Stimulated activated CD8-positive, alpha-beta memory T cell treated with anti-CD3 and anti-CD28 coated beads, Interleukin-4, amount 100 ng/mL, for 24 hours (primary cell): ENCODE data around the gene MMP11.
"Not testable (repeated sequence)": the region's sequence is repeated elsewhere in the genome, so short reads cannot be mapped to it uniquely, and the experiment has no call there.

Experiments used
- DNase-seq: peaks from one replicate; pipeline ENCODE4 v3.0.0-alpha.2; 2020; ENCODE audit warnings: low read depth

Gene MMP11, protein sequence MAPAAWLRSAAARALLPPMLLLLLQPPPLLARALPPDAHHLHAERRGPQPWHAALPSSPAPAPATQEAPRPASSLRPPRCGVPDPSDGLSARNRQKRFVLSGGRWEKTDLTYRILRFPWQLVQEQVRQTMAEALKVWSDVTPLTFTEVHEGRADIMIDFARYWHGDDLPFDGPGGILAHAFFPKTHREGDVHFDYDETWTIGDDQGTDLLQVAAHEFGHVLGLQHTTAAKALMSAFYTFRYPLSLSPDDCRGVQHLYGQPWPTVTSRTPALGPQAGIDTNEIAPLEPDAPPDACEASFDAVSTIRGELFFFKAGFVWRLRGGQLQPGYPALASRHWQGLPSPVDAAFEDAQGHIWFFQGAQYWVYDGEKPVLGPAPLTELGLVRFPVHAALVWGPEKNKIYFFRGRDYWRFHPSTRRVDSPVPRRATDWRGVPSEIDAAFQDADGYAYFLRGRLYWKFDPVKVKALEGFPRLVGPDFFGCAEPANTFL

DNA sequence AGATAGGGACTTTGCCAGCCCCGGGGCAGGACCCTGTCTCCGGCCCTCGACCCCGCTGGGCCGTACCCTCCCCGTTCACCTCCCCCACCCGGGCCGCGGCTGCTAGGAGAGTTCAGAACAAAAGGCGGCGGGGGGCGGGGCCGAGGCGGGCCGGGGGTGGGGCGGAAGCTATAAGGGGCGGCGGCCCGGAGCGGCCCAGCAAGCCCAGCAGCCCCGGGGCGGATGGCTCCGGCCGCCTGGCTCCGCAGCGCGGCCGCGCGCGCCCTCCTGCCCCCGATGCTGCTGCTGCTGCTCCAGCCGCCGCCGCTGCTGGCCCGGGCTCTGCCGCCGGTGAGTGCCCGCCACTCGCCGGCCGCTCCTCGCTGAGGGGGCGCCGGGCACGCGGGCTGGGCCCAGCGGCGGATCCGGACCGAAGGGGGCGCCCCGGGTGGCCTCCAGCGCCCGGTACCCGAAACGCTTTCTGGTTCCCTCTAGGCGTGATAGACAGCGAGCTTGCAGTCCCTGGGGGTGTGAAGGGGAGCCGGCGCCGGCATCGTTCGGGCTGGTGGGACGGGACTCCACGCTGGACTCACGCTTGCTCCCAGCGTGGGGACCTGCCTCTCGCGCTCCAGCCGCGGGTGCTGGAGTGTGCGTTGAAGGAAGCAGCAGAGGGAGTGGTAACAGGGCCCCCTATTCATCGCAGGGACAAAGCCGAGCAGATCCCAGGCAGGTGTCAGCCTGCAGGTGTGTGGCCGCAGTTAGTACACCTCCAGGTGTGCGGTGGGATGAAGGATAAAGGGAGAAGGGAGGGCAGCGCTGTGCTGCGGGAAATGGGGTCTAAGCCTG, at the start of gene MMP11:
MMP11 (plus strand) TSS at position 201 of the 825 bp plus-strand sequence; CDS start at position 223, 22 bp downstream.
- peak; percentile 39 for DNase-seq

GRCh38 chr22:23728108-23728507, 44.5 kb upstream of the MMP11 start:
- not testable (repeated sequence) for DNase-seq

- DNase-seq, result no peak
Measured at GRCh38 chr22:23737696-23738095, 35.0 kb upstream of the MMP11 start.

DNA sequence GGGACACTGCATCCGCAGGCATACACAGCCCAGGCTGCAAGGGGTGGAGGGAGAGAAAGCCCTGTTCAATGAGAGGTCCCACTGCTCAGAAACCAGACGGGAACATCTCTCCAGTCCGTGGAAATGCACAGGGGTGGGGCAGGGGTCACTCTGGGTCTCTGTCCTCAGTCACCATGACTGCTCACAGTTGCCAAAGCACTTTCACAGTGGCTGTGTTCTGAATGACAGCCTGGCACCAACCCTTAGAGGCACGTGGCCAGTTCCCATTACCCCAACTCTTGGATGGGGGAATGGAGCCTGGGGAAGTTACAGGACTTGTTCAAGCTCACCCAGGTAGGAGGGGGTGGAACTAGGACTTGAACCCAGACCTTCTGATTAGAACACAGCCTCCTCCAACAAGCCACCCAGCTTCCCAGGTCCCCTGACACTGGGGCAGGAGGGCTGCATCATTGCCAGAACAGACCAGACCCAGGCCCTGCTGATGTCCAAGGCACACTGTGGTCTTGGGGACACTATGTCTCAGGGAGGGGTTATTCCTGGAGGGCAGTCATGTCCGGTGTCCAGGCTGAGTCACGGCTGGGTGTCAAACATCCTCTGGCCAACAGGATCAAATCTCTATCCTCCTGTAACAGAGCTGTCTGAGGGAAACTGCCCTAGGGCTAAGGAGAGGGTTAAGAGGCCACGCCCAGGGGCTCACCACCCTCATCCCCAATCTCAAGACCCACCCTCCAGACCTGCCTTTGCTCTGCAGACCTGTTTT, 30.0 kb upstream of the MMP11 start:
- DNase-seq, result no peak

- DNase-seq, result no peak
Measured at GRCh38 chr22:23743303-23743705, 29.3 kb upstream of the MMP11 start.

DNA sequence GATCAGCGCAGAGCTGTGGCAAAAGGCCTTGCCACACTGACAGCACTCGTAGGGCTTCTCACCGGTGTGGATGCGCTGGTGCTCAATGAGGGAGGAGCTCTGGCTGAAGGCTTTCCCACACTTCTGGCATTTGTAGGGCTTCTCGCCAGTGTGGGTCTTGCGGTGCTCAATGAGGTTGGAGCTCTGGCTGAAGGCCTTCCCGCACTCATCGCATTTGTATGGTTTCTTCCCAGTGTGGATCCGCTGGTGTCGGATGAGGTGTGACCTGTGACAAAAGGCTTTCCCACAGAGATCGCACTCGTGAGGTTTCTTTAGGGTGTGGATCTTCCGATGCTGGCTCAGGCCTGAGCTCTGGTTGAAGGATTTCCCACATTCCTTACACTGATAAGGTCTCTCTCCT, 28.6 kb upstream of the MMP11 start:
- DNase-seq, result no peak

DNA sequence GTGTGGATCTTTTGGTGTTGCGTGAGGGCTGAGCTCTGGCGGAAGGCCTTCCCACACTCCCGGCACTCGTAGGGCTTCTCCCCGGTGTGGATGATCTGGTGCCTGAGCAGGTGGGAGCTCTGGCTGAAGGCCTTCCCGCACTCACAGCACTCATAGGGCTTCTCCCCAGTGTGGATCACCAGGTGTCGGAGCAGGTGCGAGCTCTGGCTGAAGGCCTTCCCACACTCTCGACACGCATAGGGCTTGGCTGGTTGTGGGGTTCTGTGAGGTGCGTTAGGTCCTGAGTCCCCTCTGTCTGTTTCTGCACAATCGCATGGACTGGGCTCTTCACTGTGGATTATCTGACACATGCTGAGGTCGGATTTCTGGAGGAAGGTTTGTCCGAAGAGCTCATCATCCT, 28.2 kb upstream of the MMP11 start:
- DNase-seq, result no peak

DNA sequence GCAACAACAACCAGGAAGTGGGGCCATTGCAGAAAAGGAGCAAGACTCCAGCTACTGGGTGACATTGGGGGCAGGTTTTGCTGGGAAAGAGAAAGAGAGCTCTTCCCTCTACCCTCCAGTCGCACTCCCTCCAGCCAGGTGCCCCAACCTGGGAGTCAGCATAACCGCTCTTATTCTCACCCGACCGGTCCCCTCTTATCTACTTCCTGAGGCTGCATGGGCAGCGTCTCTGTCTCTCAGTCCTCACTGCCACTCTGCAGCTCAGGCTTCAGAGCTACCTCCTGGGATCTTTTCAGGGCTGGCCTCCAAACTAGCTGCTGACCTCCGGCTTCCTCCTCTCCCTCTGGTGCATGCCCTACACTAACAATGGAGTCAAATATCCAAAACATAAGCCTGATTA, 26.9 kb upstream of the MMP11 start:
- no peak for DNase-seq

- no peak for DNase-seq
Measured at GRCh38 chr22:23749841-23750301, 22.8 kb upstream of the MMP11 start.

DNA sequence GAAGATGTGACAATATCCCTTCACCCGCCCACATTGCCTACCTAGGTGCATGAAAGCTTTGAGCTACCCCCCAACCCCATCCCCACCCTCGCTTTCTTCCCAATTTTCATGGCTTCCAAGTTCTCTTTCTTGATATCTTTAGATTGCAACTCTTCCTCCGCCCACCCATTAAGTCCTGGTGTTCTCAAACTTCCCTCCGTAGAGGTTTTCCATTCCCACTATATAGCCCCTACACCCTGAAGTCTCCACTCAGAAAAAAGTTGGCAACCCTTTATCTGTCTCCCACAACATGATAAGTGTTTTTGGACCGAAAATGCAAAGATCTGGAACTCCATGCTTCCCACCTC, 22.3 kb upstream of the MMP11 start:
- no peak for DNase-seq

DNA sequence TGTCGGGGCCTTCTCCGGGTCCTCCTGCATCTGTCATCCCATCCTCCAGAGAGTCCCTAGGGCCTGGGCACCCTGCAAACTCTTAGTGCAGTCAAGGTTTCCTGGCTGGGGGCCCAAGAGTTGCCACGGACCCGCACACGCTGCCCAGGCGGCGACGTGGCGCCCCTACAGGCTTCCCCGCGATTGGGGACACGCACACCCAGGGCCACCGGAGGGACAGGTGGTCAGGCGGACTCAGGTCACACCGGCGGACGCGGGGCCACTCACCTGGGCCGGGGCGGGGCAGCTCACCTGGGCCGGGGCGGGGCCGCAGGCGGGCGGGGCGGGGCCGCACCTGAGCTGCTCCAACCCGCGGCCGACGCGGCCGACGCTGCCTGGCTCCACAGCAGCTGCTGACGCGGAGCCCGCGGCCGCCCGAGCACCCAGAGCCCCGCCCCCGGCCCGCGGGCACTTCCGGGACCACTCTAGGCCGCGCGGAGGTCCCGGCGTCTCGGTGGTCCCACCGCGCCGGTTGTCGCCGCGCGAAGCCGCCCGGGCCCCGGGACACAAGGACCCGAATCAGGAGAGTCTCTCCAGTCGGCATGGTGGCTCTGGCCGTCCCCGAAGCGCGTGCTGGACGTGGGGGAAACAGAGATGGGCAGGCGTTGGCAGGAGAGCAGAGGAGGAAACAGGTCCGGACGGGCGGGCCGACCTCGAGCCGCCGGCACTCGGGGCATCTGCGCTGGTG, 21.8 kb upstream of the MMP11 start, which contains the start of gene ZNF70:
ZNF70 (minus strand) TSS at position 399 of the 727 bp plus-strand sequence. CDS start 5,972 bp downstream, outside the sequence.
- DNase-seq, result peak; percentile 81

DNA sequence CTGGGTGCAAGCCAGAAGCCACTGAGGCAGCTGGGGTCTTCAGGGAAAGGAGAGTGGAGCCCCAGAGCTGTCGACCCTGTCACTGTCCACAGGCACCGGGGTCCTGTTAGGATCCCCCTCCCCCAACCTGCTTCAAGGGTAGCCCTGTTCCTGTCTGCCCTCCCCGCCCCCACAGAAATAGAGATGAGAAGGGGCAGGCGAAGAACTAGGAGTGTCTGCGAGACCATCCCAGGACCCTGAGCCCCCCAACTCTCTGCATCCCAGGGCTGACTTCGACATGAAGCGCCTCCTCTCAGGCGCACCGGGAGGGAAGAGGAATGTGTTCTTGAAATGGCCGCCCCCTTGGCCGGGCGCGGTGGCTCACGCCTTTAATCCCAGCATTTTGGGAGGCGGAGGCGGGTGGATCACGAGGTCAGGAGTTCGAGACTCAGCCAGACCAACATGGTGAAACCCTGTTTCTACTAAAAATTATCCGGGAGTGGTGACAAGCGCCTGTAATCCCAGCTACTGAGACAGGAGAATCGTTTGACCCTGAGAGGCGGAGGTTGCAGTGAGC, 21.1 kb upstream of the MMP11 start:
- no peak for DNase-seq

DNA sequence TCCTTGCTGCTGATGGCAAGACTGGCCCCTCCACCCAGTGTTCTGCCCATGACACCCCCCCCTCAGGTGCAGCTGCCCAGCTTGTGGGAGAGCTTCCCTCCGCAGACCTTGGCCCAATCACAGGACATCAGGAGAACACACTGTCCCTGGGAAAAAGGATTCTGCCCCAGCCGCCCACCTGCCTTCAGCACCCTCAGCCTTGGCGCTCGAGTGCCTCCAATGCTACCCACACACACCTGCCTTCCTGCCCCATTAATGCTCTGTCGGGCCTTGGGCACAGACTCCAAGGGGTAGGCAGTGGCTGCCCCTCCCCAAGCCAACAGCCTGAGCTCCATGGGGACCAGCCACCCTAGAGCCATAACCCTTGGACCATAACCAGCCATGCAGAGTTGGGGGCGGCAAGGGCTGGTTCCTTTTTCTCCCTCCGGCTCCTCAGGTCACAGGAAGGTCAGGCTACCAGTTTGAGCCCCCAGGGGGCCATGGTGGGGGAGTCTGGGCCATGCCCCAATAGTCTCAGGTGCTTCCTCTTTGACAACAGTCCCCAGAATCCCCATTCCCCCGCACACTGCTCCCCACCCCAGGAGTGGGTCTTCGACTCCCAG, 20.5 kb upstream of the MMP11 start:
- no peak for DNase-seq

DNA sequence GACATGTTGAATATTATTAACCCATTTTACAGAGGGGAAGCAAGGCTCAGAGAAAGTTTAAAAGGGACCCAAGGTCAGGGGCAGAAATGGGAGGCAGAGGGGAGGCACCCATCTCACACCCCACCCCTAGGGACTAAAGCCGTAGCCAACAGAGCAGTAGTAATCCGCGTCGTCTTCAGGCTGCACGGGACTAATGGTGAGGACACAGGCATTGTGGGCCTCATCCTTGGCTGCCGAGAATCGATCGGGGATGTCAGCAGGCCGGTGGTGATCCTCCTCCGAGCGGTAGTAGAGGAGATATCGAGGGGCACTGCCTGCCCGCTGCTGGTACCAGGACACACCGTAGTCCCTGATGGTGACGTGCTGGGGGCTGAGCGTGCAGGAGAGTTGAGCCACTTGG, 19.9 kb upstream of the MMP11 start:
- no peak for DNase-seq

DNA sequence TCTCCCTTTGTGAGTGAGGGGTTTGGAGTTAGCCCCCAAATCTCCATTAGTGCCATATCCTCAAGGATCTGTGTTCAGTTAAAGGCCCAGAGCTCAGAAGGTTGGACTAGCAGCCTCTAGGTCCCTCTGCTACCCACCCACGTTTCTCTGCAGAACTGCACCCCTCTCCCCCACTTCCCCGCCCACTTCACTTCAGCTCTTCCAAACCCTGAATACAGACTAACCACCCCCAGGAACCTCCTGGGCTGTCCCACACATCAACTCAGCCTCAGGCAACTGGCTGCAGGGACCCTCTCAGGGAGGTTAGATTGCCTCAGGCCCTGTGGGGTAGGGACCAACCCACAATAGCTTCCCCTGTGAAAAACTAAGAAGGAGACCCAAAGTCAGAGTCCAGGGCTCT, 19.3 kb upstream of the MMP11 start:
- DNase-seq, result no peak

GRCh38 chr22:23754220-23754919, 18.3 kb upstream of the MMP11 start, which contains the start of gene VPREB3:
Gene VPREB3, minus strand, starts transcription at chr22:23754425. Its CDS starts 62 bp downstream, at chr22:23754363.
- no peak for DNase-seq

- no peak for DNase-seq
Measured at GRCh38 chr22:23754980-23755636, 17.5 kb upstream of the MMP11 start.

DNA sequence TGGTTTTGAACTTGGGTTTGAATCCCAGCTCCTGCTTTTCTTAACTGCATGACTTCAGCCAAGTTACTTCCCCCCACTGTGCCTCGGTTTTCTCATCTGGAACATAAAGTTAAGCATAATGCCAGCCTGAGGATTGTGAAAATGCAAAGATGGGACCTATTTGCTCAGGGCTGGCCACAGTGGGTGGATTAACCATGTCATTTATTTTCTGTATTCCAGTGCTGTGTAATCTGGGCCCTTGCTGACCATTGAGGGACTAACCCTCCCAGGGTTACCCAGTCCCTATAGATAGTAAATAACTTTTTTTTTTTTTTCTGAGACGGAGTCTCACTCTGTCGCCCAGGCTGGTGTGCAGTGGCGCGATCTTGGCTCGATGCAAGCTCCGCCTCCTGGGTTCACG, 16.9 kb upstream of the MMP11 start:
- DNase-seq, result no peak

DNA sequence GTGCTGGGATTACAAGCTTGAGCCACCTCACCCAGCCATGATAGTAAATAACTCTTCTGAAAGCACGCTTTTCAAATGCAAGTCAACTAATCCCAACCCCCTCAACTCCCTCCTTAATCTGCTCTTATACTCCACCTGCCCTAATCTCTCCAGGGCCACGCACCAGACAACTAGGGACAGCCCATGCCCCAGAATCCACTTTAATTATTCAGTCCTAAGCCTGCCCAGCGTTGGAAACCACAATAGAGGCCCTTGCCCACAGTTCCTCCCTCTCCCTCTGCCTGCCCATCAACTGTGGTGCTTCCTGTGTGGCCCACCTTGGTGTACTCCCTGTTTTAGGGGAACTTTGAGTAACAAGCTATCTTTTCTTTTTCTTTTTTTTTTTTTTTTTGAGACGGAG, 15.8 kb upstream of the MMP11 start:
- no peak for DNase-seq
